ENCODE measurements around the gene ADI1.
A peak's percentile ranks its signal among the peaks of the same experiment; 100 is the strongest.

ADI1 gene

GRCh38 chr2:3535794-3536681 is 16.7 kb upstream of the ADI1 start:
- no peak for DNase-seq
- Mint-ChIP-seq H3K4me3 (peak overlapping the region; percentile 81 to 85), H3K9me3 (no peaks in the 10 kb centered on the region), H3K27ac (peak overlapping the region; percentile 63 to 92), H3K4me1 (peaks cover 6% of the 10 kb centered on the region), H3K27me3 (no peaks in the 10 kb centered on the region)
- peak; percentile 49 for ATAC-seq

DNA sequence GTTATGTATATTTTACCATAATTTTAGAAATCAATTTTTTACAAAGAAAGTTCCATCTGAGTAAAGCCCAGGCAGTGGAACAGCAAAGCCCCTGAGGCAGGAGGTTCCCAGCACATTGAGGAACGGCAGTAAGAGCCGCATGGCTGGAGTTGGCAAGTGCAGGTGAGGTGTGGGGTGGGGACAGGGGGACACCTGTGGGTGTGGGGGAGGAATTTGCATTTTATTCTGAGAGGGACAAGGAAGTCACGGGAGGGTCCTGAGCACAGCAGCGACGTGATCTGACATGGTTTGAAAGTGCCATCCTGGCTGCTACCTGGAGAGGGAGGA is 16.1 kb upstream of the ADI1 start:
- H3K4me1 Mint-ChIP-seq = peaks cover 6% of the 10 kb centered on the region
- H3K27me3 Mint-ChIP-seq = no peaks in the 10 kb centered on the region
- H3K4me3 Mint-ChIP-seq = peak overlapping the region; percentile 81 to 85
- H3K27ac Mint-ChIP-seq = no peak overlapping the region
- no peak for ATAC-seq
- DNase-seq = no peak
- H3K9me3 Mint-ChIP-seq = no peaks in the 10 kb centered on the region

DNA sequence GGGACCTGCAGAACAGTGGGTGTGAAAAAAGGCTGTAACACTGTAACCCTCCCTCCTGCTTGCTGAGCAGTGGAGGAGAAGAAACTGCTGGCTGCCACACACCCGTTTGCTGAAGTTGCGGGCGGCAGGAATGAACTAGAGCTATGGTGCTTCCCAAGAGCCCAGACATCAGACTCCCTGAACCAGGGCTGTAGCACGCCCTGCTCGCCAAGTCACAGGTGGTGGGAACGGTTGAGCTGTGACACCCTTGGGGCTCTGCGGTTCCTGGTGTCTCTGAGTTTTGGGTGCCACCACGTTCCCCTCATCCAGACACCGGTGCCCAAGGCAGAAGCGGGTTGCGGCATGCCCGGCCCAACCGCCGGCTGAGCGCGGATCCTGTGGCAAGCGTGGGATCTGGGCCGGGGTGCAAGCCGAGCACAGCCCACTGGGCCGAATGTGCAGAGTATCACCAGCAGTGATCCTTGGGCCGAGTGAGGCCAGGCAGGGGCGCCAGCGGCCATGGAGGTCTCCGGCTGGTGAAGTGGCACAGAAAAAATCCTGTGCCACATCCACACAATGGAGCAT is 15.0 kb upstream of the ADI1 start:
- Mint-ChIP-seq H3K27ac (no peak overlapping the region), H3K27me3 (no peaks in the 10 kb centered on the region), H3K4me1 (peaks cover 6% of the 10 kb centered on the region), H3K4me3 (no peak overlapping the region), H3K9me3 (no peaks in the 10 kb centered on the region)
- ATAC-seq = no peak
- no peak for DNase-seq

GRCh38 chr2:3533836-3534235 is 14.5 kb upstream of the ADI1 start:
- no peaks in the 10 kb centered on the region for H3K27me3 Mint-ChIP-seq
- H3K27ac Mint-ChIP-seq = no peak overlapping the region
- DNase-seq (no peak), ATAC-seq (no peak)
- H3K4me3 Mint-ChIP-seq = no peak overlapping the region
- no peaks in the 10 kb centered on the region for H3K9me3 Mint-ChIP-seq
- H3K4me1 Mint-ChIP-seq = peaks cover 6% of the 10 kb centered on the region

GRCh38 chr2:3532941-3533340 is 13.6 kb upstream of the ADI1 start:
- Mint-ChIP-seq H3K4me3 (no peak overlapping the region), H3K27ac (no peak overlapping the region), H3K4me1 (peaks cover 6% of the 10 kb centered on the region), H3K9me3 (no peaks in the 10 kb centered on the region), H3K27me3 (no peaks in the 10 kb centered on the region)
- DNase-seq (no peak), ATAC-seq (no peak)

DNA sequence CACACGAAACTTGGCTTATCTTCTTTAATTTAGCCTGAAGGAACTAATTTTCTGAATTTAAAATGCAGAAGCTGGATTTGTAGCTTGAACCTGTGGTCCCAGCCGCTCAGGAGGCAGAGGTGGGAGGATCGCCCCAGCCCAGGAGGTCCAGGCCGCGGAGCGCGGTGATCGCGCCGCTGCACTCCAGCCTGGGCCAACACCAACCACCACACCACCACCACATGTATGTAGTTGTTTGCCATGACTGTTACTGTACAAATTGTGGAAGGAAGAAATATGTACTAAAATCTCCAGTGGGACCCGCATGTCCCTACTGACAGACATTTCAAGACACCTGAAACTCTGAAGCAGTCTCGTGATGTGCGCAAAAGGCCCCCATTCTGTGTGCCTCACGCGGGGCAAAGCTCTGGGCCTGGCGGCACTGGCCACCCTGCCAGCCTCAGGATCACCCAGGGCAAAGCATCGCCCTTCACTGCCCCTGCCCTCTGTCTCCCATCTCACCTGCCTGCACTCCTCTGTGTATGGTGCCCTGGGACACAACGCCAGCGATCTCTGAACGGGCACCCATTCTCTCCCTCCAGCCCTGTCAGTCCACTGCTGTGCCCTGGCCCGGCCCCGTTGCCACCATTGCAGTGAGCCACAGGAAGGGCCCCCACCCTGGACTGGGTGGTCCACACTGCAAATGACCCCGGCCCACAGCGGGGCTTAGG is 10.1 kb upstream of the ADI1 start:
- H3K4me3 Mint-ChIP-seq = no peak overlapping the region
- H3K27ac Mint-ChIP-seq = no peak overlapping the region
- no peaks in the 10 kb centered on the region for H3K27me3 Mint-ChIP-seq
- no peaks in the 10 kb centered on the region for H3K9me3 Mint-ChIP-seq
- no peaks in the 10 kb centered on the region for H3K4me1 Mint-ChIP-seq
- no peak for ATAC-seq
- no peak for DNase-seq

DNA sequence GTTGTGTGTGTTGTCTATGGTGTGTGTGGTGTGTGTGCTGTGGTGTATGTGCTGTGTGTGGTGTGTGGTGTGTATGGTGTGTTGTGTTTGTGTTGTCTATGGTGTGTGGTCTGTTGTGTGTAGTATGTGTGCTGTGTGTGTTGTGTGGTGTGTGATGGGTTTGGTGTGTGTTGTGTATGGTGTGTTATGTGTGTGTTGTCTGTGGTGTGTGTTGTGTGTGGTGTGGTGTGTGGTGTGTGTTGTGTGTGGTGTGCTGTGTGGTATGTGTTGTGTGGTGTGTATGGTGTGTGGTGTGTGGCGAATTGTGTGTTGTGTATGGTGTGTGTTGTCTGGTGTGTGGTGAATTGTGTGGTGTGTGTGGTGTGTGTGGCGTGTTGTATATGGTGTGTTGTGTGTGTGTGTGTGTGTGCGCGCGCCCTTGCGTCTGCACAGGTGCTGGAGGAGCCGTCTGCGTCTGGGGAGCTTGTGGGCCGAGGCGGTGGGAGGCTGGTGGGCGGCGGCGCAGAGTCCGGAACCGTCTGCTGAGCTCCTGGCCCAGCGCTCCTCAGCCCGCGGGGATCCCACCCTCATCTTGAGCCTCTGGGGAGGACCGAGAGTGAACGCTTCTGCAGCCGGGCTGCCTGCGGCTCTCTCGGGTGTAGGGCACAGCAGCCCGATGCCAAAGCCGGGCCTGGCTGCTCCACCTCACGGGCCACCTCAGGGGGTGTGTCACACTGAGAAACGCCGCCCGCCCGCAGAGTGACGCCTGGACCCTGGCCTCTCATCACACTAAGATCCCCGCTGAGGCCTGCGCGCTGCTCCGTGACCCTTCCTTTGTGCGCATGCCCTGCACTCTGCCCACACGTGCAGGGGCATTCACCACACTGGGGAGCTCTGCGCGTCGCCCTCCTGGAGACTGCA is 8.8 kb upstream of the ADI1 start:
- DNase-seq = no peak
- no peak overlapping the region for H3K4me3 Mint-ChIP-seq
- H3K4me1 Mint-ChIP-seq = no peaks in the 10 kb centered on the region
- no peaks in the 10 kb centered on the region for H3K27me3 Mint-ChIP-seq
- peak; percentile 53 for ATAC-seq
- no peaks in the 10 kb centered on the region for H3K9me3 Mint-ChIP-seq
- H3K27ac Mint-ChIP-seq = no peak overlapping the region

- H3K27me3 Mint-ChIP-seq = no peaks in the 10 kb centered on the region
- ATAC-seq = peak; percentile 54
- H3K4me1 Mint-ChIP-seq = peaks cover 2% of the 10 kb centered on the region
- H3K9me3 Mint-ChIP-seq = no peaks in the 10 kb centered on the region
- H3K27ac Mint-ChIP-seq = no peak overlapping the region
- no peak overlapping the region for H3K4me3 Mint-ChIP-seq
- DNase-seq = no peak
These were observed 7.5 kb upstream of the ADI1 start for GRCh38 chr2:3526871-3527270.

GRCh38 chr2:3523551-3524041 is 4.3 kb upstream of the ADI1 start:
- DNase-seq (no peak), ATAC-seq (no peak)
- no peak overlapping the region for H3K4me3 Mint-ChIP-seq
- no peak overlapping the region for H3K27ac Mint-ChIP-seq
- H3K4me1 Mint-ChIP-seq = peaks cover 24% of the 10 kb centered on the region
- H3K27me3 Mint-ChIP-seq = no peaks in the 10 kb centered on the region
- H3K9me3 Mint-ChIP-seq = no peaks in the 10 kb centered on the region

- no peaks in the 10 kb centered on the region for H3K27me3 Mint-ChIP-seq
- peaks cover 24% of the 10 kb centered on the region for H3K4me1 Mint-ChIP-seq
- ATAC-seq = no peak
- no peaks in the 10 kb centered on the region for H3K9me3 Mint-ChIP-seq
- H3K27ac Mint-ChIP-seq = no peak overlapping the region
- no peak overlapping the region for H3K4me3 Mint-ChIP-seq
- no peak for DNase-seq
These were observed 3.7 kb upstream of the ADI1 start for GRCh38 chr2:3522961-3523421.

DNA sequence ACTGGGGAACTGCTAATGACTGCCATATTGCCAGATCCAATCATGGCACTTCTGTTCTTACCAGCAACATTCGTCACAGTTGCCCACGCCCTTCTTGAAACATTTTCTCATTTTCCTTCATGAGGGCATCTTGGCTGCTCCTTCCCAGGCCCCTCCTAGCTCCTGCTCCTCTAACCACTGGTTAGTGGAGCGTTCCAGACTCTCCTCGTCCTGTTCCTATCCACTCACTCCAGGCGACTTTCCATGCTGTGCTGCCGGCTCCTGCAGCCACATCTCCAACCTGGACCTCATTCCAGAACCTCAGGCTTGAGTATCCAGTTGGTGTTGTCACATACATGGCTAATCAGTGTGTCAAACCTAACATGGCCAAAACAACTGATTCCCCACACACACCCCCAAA is 1.3 kb upstream of the ADI1 start:
- no peak for DNase-seq
- Mint-ChIP-seq H3K27me3 (no peaks in the 10 kb centered on the region), H3K27ac (peak overlapping the region in 1 of 2 donors; percentile 35), H3K9me3 (peaks cover 0 to 4% of the 10 kb centered on the region in 2 donors), H3K4me1 (peaks cover 24% of the 10 kb centered on the region), H3K4me3 (peak overlapping the region; percentile 80 to 94)
- no peak for ATAC-seq

DNA sequence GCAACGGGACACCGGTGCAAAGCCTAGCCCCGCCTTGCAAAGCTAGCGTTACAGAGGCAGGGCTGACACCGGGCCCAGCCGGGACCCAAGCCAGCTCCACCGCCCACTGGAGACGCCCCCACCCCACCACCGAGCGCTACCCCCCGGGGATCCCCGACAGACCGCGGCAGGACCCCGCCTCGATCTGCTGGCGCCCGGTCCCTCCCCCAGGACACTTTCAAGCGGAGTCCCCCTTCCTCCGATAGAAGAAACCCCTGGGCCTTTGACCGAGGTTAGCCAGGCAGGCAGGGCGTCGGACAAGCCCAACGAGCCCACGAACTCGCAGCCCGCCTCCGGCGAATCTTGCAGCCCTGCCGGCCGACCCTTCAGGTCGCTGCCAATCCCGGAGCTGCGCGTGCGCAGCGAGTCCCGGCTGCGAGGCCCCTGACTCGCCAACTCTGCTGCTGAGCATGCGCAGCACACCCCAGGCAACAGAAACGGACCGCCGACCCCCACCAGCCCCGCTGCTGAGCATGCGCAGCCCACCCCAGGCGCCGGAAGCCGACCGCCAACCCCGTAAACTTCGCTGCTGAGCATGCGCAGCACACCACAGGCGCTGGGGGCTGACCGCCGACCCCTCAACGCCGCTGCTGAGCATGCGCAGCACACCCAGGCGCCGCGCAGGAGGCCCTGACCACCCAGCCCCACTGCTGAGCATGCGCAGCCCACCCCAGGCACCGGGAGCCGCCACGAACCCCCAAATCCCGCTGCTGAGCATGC is 656 bp downstream of the ADI1 start:
- DNase-seq = peak; percentile 99
- peaks cover 24% of the 10 kb centered on the region for H3K4me1 Mint-ChIP-seq
- peak overlapping the region; percentile 85 to 96 for H3K27ac Mint-ChIP-seq
- ATAC-seq = peak; percentile 87
- H3K9me3 Mint-ChIP-seq = peaks cover 0 to 8% of the 10 kb centered on the region in 2 donors
- H3K4me3 Mint-ChIP-seq = peak overlapping the region; percentile 80 to 94
- H3K27me3 Mint-ChIP-seq = no peaks in the 10 kb centered on the region

GRCh38 chr2:3517948-3518495 is 1.3 kb downstream of the ADI1 start:
- H3K27me3 Mint-ChIP-seq = no peaks in the 10 kb centered on the region
- peaks cover 24% of the 10 kb centered on the region for H3K4me1 Mint-ChIP-seq
- H3K27ac Mint-ChIP-seq = peak overlapping the region in 1 of 2 donors; percentile 19
- ATAC-seq (no peak), DNase-seq (no peak)
- H3K9me3 Mint-ChIP-seq = peaks cover 0 to 8% of the 10 kb centered on the region in 2 donors
- peak overlapping the region; percentile 80 to 94 for H3K4me3 Mint-ChIP-seq

- no peak for DNase-seq
- ATAC-seq = no peak
- H3K9me3 Mint-ChIP-seq = peaks cover 0 to 8% of the 10 kb centered on the region in 2 donors
- peaks cover 22% of the 10 kb centered on the region for H3K4me1 Mint-ChIP-seq
- H3K27ac Mint-ChIP-seq = no peak overlapping the region
- H3K27me3 Mint-ChIP-seq = no peaks in the 10 kb centered on the region
- H3K4me3 Mint-ChIP-seq = no peak overlapping the region
These were observed 2.5 kb downstream of the ADI1 start for GRCh38 chr2:3516831-3517230.

Data from stimulated activated naive CD8-positive, alpha-beta T cell treated with anti-CD3 and anti-CD28 coated beads, Interleukin-15, amount 100 ng/mL, for 72 hours (primary cell).